Coronary artery (tissue), 2 donors: ENCODE results near the gene RAD51C.
A peak's percentile ranks its signal among the peaks of the same experiment; 100 is the strongest.
"Not testable (repeated sequence)": the region's sequence is repeated elsewhere in the genome, so short reads cannot be mapped to it uniquely, and the experiment has no call there.

ENCODE experiments used
- DNase-seq: peaks from one replicate; pipeline ENCODE4 v3.0.0-alpha.2; 2017; ENCODE audit warnings: low spot score
- H3K27ac ChIP-seq, 2 donors: fragments of 200-600 bp; sonication (generic); one replicate each; pipeline ENCODE4 v1.5.1; 2016 to 2019
- H3K4me3 ChIP-seq: fragments of 200-600 bp; sonication (generic); 2 replicates; pipeline ENCODE4 v1.5.1; 2016; ENCODE audit warnings: mild to moderate bottlenecking, moderate library complexity
- CTCF ChIP-seq: fragments of 200-600 bp; sonication (generic); IDR thresholded peaks from one replicate; pipeline ENCODE4 v1.5.1; 2019; ENCODE audit warnings: antibody characterized with exemption

Gene RAD51C

DNA sequence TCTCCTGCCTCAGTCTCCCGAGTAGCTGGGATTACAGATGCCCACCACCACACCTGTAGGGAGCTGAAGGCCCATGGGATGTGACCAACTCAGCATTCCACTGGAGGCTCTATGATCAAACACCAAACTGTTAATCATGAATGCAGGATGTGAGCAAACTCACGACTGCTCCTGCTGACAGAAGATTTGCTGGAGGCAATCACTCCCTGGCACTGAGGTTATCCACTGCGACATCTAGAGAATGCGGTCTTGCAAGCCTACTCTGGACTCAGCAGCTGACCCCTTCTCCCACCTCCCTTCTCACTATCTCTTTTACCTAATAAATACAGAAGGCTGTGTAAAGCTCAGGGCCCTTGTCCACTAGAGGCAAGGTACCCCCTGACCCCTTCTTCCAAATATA is 5.4 kb upstream of the RAD51C start:
- Histone ChIP-seq H3K27ac (no peak overlapping the region), H3K4me3 (no peak overlapping the region)
- DNase-seq, result no peak
- TF ChIP-seq CTCF, result no peak

DNA sequence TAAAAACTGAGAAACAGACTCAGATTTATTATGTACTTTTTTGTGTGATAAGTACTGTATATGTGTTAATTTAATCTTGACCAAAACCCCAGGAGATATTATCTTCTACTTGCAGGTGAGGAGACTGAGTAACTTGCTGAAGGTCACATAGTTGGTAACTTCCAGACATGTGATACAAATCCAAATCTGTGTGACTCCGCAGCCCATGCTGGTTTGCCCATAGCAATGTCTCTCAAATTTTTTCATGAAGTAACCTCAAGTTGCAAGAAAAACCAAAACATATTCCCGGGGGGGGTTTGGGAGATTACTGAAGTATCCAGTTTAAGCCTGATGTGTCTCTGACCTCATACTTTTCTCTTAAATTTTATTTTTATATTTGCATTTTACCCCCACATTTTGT is 3.9 kb upstream of the RAD51C start:
- no peak for DNase-seq
- no peak for TF ChIP-seq CTCF
- Histone ChIP-seq H3K4me3 (no peak overlapping the region), H3K27ac (no peak overlapping the region)

DNA sequence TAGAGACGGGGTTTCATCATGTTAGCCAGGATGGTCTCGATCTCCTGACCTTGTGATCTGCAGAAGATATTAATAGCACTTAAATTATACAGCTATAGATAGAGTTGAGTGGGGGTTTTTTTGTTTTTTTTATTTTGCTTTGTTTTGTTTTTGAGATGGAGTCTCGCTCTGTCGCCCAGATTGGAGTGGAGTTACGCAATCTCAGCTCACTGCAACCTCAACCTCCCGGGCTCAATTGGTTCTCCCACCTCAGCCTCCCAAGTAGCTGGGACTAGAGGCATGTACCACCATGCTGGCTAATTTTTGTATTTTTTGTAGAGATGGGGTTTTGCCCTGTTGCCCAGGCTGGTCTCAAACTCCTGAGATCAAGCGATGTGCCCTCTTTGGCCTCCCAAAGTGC is 2.4 kb upstream of the RAD51C start:
- not testable (repeated sequence) for H3K27ac ChIP-seq, H3K4me3 ChIP-seq, DNase-seq

GRCh38 chr17:58691701-58692238 is 632 bp upstream of the RAD51C start, which contains the start of gene TEX14:
TEX14 (minus strand) TSS chr17:58692045; CDS start chr17:58652001, 40,044 bp downstream.
- no peak for TF ChIP-seq CTCF
- H3K27ac ChIP-seq, result peak within 1 kb of the TSS; percentile 83 to 85
- peak within 1 kb of the TSS; percentile 77 for H3K4me3 ChIP-seq
- DNase-seq, result no peak

GRCh38 chr17:58693208-58693607 is 806 bp downstream of the RAD51C start:
- Histone ChIP-seq H3K27ac (peak overlapping the region; percentile 83 to 85), H3K4me3 (peak overlapping the region; percentile 77)
- no peak for TF ChIP-seq CTCF
- DNase-seq, result no peak

DNA sequence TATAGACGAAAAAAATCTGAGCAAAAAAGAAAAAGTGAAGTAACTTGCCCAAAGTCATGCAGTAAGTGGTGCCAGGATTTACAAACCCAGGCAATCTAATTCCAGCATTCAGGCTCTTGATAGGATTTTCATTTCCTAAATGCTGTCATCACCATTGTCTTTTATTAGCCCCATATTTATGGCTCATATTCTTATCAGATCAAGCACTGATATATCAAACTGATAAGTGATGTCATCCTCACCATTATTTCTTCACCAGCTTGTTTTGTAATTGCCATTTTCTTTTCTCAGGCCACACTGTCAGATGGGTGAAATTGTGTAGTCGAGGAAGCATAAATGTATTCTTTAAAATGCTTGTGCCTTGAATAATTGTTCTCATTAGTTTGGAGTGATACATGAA is 1.3 kb downstream of the RAD51C start:
- Histone ChIP-seq H3K27ac (no peak overlapping the region), H3K4me3 (no peak overlapping the region)
- no peak for TF ChIP-seq CTCF
- no peak for DNase-seq

DNA sequence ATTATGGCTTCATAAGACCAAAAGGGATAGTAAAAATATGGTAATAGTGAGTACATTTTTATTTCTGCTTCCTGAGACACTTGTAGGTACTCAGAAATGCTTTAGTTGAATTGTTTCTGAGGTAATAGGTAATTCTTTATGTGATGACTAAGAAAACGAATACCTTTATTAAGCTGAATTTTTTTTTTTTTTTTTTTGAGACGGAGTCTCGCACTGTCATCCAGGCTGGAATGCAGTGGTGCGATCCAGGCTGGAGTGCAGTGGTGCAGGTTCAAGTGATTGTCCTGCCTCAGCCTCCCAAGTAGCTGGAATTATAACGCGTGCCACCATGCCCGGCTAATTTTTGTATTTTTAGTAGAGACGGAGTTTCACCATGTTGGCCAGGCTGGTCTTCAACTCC is 1.9 kb downstream of the RAD51C start:
- Histone ChIP-seq H3K4me3 (no peak overlapping the region), H3K27ac (no peak overlapping the region)
- DNase-seq, result no peak
- TF ChIP-seq CTCF, result no peak

DNA sequence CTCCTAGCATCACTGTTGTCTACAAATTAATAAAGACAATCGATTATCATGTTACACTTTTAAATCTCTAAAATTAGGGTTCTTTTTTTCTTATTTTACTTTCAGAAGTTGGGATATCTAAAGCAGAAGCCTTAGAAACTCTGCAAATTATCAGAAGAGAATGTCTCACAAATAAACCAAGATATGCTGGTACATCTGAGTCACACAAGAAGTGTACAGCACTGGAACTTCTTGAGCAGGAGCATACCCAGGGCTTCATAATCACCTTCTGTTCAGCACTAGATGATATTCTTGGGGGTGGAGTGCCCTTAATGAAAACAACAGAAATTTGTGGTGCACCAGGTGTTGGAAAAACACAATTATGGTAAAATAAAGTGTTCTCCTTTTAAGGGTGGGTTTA is 2.4 kb downstream of the RAD51C start:
- Histone ChIP-seq H3K4me3 (no peak overlapping the region), H3K27ac (no peak overlapping the region)
- no peak for DNase-seq
- TF ChIP-seq CTCF, result no peak
